GM18507 (cell line): Measurements from ENCODE around the gene STYX.

Experiments
- DNase-seq: peaks from one replicate; pipeline ENCODE4 v3.0.0; 2011; ENCODE audit warnings: low read depth; ENCODE audit not compliant: insufficient read length; ENCODE audit errors: extremely low spot score
- FAIRE-seq: peaks from 2 replicates; lab custom pipeline; 2011; peaks lifted over from hg19 to GRCh38; lab: Jason Lieb, UNC

Gene STYX

GRCh38 chr14:52729925-52730708, at the start of gene STYX:
Gene STYX, plus strand, starts transcription at chr14:52730166. Its CDS starts 309 bp downstream, at chr14:52730475.
- FAIRE-seq (peak; percentile 98), DNase-seq (peak; percentile 72)

GRCh38 chr14:52683985-52684520, 45.9 kb upstream of the STYX start:
- DNase-seq (no peak), FAIRE-seq (no peak)

- FAIRE-seq = no peak
- no peak for DNase-seq
These were observed 43.8 kb upstream of the STYX start for GRCh38 chr14:52686176-52686575.

GRCh38 chr14:52690983-52691760, 38.8 kb upstream of the STYX start:
- FAIRE-seq (no peak), DNase-seq (no peak)

DNA sequence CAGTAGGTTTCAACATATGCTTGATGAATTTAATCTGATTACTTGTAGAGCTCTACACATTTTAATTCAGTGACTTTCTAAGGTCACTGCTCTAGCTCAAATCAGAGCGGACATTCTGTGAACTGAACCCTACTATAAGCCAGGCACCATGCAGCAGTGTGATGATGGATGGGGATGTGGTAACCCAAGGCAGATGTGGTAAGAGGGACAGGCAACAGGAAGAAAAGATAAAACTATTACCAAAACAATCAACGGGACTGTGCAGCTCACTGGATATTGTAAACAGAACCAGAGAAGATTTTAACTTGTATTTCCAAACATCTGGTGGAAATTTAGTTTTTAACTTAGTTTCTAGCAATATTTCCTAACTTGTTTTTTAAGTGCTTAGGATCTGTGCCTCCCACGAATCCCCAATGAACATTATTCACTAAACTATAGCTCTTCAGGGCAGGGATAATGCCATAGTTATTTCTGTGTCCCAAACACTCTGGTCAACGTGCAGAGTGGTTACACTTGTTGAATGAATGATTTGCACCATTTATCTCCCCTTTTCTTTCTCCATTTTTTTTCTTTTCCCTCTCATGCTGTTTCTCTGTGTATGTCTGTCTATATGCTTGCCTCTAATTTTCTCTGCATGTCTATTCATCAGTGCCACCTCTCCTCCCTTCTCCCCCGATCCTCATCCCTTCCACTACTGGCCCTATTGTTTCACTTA, 37.6 kb upstream of the STYX start:
- DNase-seq (no peak), FAIRE-seq (no peak)

- no peak for FAIRE-seq
- no peak for DNase-seq
These were observed 36.9 kb upstream of the STYX start for GRCh38 chr14:52693036-52693435.

DNA sequence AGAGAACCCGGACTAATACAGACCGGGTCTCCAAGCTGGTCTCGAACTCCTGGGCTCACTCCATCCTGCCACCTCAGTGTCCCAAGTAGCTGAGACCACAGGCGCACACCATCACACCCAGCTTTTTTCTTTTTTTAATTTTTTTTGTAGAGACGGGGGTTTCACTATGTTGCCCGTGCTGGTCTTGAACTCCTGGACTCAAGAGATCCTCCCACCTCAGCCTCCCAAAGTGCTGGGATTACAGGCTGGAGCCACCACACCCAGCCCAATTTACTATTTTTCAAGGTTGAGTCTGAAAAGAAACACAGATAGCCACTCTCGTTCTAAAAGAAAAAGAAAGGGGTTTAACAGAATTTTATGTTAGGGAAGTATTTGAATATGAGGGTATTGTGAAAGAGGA, 36.4 kb upstream of the STYX start:
- no peak for DNase-seq
- FAIRE-seq = no peak

GRCh38 chr14:52694761-52695480, 35.0 kb upstream of the STYX start:
- FAIRE-seq (peak; percentile 94), DNase-seq (no peak)

GRCh38 chr14:52695481-52696091, 34.4 kb upstream of the STYX start, which contains the start of gene ERO1A:
Gene ERO1A, minus strand, starts transcription at chr14:52695558. Its CDS starts 77 bp downstream, at chr14:52695481.
- no peak for FAIRE-seq
- DNase-seq = no peak

- no peak for DNase-seq
- no peak for FAIRE-seq
These were observed 29.2 kb upstream of the STYX start for GRCh38 chr14:52700701-52701172.

- DNase-seq = no peak
- FAIRE-seq = no peak
These were observed 28.7 kb upstream of the STYX start for GRCh38 chr14:52701223-52701622.

- no peak for FAIRE-seq
- DNase-seq = no peak
These were observed 26.7 kb upstream of the STYX start for GRCh38 chr14:52703225-52703624.

DNA sequence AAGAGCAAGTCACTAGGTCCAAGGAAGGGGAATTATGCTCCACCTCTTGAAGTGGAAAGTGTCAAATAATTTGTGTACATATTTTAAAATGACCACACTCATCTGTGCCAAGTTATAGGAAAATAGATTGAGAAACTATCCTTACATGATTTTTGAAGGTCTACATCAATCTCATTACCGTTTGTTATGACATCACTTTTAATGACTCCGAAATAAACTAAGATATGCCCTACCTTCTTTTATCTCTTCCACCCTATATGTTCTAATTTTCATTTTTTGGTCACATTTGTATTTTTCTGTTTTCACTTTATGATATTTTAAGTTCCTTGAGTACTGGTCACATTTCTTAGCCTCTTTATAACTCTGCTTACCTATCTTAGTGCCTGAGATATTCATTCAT, 26.3 kb upstream of the STYX start:
- FAIRE-seq (no peak), DNase-seq (no peak)

DNA sequence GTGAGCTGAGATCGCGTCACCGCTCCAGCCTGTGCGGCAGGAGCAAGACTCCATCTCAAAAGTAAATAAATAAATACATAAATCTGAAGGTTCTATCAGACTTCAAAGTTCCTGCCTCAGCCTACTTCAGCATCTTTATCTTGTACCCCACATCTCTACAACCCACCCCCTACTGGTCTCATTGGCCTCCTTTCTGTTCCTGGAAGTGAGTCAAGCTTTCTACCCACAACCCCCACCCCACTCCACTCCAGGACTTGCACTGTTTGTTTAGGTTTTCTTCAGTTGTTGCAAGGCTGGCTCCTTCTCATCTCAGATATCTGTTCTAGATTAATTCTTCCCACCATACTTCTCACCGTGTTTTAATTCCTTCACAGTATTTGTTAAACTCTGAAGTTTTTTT, 23.7 kb upstream of the STYX start:
- no peak for FAIRE-seq
- DNase-seq = no peak

DNA sequence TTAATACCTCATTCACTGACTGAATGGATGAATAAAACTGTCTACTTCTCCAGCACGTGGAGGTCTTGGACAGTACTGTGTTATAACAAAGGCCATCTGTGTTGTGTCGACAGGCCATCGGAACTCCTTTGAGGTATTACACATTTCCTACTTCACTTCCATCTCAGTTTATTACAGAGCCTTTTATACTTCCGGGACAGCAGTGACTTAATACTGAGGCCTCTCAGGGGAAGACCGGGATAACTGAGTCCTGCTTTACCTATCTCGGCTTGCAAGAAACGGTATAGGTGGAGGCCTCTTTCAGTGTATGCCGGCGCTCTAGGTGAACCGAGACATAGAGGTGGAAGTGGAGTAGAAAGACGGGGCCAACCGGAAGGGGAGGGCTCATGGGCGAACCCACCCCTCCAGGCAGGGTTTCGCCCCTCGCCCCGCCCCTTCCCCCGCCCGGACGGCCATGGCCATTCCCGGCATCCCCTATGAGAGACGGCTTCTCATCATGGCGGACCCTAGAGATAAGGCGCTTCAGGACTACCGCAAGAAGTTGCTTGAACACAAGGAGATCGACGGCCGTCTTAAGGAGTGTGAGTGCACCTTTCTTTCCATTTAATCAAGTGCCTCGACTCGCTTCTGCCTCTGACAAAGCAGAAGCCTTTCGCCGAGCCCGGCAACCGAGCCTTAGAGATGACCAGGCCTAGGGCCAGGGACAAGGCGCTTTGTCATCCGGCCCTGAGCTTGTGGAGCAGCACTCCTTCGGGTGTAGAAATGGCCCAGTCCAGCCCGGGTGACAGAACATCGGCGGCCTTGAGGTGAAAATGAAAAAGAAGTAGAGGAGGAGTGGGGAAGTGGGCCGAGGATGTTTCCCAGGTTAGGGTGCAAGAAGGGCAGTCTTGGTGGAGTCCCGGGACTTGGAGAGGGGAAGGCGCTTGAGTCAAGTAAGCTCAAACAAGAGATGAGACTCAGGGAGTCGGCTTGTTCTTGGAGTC, 23.0 kb upstream of the STYX start, which contains the start of gene PSMC6:
Gene PSMC6 (plus strand): TSS at position 477 of the 983 bp plus-strand sequence. CDS start 20 bp downstream, at position 497.
- DNase-seq = peak; percentile 85
- peak; percentile 94 for FAIRE-seq

DNA sequence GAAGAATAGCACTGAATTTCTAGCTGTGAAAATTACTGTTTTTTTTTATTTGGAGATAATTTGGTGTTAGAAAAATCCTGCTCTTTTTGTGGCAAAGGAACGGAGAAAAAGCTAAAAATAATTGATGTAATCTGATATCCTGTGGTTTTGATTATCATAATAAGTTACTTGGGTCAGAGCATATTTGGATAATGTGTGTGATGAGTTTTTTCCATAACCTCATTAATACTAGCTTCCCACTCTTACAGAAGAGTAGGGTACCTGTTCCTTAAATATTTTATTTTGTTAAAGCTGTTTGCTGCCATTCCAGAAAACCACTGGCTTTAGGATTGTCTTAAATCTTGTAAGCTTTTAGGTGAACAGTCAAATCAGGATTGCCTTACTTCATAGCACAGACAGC, 18.3 kb upstream of the STYX start:
- no peak for DNase-seq
- no peak for FAIRE-seq

DNA sequence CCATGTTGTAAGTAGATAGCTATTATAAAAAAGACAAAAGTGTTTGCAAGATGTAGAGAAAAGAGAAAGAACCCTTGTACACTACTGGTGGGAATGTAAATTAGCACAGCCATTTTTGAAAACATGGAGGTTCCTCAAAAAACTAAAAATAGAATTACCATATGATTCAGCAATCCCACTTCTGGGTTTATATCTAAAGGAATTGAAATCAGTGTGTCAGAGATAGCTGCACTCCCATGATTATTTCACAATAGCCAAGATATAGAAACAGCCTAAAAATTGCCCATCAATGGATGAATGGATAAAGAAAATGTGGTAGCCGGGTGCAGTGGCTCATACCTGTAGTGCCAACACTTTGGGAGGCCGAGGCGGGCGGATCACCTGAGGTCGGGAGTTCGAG, 13.8 kb upstream of the STYX start:
- DNase-seq (no peak), FAIRE-seq (no peak)
